IMR-90 (cell line): Measurements from ENCODE around the gene XPR1.

Experiments
- SMC3 ChIP-seq: fragments of 150-350 bp; IDR thresholded peaks from 2 replicates; pipeline ENCODE4 v1.6.1; 2016; ENCODE audit warnings: low read depth, mild to moderate bottlenecking, antibody characterized with exemption, low read length, moderate library complexity
- USF2 ChIP-seq: fragments of 150-350 bp; IDR thresholded peaks from 2 replicates; pipeline ENCODE4 v1.6.1; 2017; ENCODE audit warnings: mild to moderate bottlenecking, antibody characterized with exemption, low read length, low read depth
- TF ChIP-seq, protein P1 (sequence below): conservative IDR thresholded peaks from 2 replicates; pipeline ENCODE4 v1.5.1; 2012; ENCODE audit warnings: mild to moderate bottlenecking, low read depth, low read length, improper control_type of control experiment

GRCh38 chr1:180937624-180938225, 305.9 kb downstream of the XPR1 start:
- TF ChIP-seq, protein P1, sequence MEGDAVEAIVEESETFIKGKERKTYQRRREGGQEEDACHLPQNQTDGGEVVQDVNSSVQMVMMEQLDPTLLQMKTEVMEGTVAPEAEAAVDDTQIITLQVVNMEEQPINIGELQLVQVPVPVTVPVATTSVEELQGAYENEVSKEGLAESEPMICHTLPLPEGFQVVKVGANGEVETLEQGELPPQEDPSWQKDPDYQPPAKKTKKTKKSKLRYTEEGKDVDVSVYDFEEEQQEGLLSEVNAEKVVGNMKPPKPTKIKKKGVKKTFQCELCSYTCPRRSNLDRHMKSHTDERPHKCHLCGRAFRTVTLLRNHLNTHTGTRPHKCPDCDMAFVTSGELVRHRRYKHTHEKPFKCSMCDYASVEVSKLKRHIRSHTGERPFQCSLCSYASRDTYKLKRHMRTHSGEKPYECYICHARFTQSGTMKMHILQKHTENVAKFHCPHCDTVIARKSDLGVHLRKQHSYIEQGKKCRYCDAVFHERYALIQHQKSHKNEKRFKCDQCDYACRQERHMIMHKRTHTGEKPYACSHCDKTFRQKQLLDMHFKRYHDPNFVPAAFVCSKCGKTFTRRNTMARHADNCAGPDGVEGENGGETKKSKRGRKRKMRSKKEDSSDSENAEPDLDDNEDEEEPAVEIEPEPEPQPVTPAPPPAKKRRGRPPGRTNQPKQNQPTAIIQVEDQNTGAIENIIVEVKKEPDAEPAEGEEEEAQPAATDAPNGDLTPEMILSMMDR: no peak
- no peak for TF ChIP-seq USF2
- no peak for TF ChIP-seq SMC3
